GM18951 (cell line): ENCODE data around the gene SARDH.

Experiments used
- POLR2A ChIP-seq: IDR thresholded peaks from 4 replicates; pipeline ENCODE4 v1.6.1; 2011; ENCODE audit warnings: mild to moderate bottlenecking; ENCODE audit not compliant: insufficient read length, insufficient read depth; ENCODE audit errors: extremely low read depth
- in situ Hi-C: fragments of 300-500 bp; cut with MboI; formaldehyde crosslinking; loops from one replicate; pipeline ENCODE4 v1.12.0; 2022; ENCODE audit warnings: low sequenced_read_pairs, mixed read lengths, inconsistent platforms; ENCODE audit not compliant: unreplicated experiment

Gene SARDH

DNA sequence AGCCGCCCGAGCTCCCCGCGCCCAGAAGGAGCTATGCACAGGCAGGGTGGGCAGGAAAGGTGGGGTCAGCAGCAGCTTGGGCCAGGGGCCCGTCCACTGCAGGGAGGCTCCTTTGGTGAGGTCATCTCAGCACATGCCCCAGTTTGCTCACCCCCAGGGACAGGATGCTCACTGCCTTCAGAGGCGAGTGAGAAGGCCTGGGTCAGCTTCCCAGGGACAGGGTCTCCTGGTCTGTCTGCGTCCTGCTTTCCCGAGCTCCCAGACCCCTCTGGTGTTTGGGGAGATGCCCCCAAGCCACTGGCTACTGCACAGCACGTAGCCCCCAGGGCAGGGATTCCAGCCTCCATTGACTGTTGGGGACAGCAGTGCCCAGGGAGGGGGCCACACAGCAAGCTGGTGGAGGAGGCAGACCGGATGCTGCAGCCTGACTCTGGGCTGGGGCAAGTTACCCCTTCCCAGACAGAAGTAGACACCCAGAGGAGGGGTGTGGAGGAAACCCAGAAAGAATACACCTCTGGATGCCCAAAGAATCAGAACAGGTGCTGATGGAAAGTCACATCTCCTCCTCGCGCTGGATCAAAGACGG, 581 bp upstream of the SARDH start:
- in situ Hi-C loops: no loop called here
- TF ChIP-seq POLR2A: no peak

DNA sequence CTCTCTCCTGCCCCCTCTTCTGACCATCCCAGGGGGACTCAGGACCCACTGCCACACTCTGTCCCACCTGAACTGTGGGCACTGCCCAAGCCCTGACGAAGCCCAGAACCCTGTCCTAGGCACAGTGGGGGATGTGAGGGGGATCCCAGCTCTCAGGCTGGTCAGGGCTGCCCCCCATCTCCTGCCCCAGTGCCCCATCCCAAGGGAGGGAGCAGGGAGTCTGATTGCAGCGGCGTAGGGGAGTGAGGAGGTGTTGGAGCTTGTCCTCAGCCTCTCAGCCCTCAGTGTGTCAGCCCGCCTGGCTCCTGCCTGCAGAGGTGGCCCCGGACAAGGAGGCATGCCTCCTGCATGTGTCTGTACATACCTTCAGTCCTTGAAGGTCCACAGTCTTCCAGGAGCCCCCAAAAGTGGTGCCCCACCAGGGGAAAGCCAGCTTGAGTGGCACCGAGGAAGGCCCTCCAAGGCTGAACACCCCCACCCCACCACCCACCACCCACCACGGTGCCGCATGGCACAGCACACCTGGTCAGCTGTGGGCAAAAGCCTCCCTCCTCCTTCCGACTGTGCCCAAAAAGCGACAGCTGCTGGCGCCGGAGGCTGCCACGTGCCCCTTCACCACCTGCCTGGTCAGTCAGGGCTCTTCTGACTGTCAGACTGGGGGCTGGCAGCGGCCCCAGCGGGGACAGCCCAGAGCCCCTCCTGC, 930 bp downstream of the SARDH start:
- in situ Hi-C loops: no loop called here

GRCh38 chr9:133735931-133736330, 2.2 kb downstream of the SARDH start:
- in situ Hi-C loops: no loop called here
- TF ChIP-seq POLR2A: no peak

More for the DNA sequence above, 930 bp downstream of the SARDH start:
- TF ChIP-seq POLR2A: no peak

GRCh38 chr9:133735415-133735775, 2.8 kb downstream of the SARDH start:
- in situ Hi-C loops: no loop called here
- no peak for TF ChIP-seq POLR2A

DNA sequence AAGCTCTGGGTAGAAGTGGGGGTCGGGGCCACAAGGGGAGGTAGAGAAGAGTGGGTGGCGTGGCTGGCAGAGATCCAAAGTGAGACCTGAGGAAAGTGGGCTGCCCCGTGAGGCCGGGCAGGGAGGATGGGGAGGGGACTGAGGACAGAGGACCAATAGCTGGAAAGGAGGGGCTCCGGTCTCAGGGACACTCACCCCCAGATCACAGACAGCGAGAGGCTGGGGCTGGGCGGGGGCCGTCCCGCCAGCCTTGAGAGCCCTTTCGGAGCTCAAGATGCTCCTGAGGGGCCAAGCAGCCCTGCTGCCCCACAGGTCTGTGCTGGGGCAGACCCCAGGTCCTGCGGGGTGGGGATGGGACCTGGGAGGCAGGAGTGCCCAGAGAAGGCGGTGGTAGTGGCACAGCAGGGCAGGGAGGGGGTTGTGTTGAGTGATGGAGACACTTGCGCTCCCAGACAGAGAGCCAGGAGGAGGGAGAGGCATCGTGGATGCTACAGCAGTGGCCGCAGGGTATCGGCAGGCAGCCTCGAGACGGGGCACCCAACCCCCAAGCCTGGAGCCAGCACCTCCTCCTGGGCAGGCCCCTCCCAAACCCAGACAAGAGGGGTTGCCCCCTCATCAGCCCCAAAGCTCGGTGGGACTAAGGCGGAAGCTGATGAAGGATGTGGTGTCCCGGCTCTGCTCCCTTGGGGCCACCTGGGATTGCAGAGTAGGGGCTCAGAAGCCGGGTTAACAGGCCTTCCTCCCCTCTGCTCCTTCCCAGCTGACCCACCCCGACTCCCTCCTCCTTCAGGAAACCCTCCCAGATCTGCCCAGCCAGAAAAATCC, 3.4 kb downstream of the SARDH start:
- TF ChIP-seq POLR2A: no peak
- in situ Hi-C loops: no loop called here

DNA sequence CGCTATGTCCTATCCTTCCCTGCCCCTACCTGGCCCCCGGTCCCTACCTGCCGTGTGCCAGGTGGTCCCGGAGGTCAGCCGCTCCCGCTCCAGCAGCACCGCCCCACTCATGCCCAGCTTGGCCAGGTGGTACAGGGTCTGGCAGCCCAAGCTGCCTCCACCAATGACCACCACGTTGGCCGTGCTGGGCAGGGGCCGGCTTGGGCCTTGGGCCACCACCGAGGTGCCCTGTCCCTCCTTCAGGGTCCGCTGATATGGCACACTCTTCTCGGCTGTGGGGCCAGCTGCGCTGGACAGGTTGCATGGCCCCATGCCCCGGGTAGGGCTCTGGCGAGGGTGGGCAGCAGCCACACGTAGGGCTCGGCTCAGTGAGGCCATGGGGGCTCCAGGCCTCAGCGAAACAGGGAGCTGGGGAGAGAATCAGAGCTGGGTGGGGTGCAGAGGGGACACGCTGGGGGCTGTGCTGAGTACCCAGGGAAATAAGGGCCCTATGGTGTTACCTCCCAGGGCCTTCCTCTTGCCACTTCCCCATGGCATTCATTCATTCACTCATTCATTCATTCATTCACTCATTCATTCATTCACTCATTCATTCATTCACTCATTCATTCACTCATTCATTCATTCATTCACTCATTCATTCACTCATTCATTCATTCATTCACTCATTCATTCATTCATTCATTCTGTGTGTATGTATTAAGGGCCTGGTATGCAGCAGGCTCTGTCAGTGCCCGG, 4.2 kb downstream of the SARDH start:
- in situ Hi-C loops: no loop called here
- no peak for TF ChIP-seq POLR2A

- in situ Hi-C loops: no loop called here
- no peak for TF ChIP-seq POLR2A
Measured at GRCh38 chr9:133733421-133733795, 4.7 kb downstream of the SARDH start.

DNA sequence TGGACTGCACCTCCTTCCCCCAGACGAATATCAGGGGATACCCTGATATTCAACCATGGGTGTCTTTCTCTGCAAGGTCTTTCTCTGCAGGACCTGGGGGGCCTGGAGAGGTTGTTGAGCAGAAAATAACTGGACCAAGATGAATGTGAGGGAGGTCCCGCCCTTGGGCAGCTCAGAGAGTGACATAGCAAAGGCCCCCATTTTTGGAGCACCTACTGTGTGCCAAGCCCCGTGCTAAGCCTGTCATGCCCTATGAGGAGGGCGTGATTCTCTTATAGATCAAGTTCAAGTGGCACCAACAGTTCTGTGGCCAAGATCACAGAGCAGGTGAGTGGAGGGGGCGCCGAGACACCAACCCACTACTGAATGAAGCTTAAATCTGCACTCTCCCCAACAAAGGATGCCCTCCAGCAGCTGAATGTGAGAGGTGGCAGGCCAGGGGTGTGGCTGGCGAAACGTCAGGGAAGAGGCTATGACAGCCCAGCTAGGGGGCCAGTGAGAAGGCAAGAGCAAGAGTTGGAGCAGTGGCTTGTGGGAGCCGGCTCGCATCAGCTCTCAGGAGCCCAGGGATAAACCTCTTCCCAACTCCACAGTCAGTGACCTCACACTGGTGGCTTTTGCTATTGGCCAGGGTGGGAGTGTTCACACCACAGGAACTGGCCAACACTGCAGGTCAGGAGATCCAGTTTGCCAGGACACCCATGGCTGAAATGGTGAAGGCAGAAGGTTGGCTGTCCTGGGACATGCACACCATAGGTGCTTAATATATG, 5.3 kb downstream of the SARDH start:
- in situ Hi-C loops: no loop called here
- TF ChIP-seq POLR2A: no peak

DNA sequence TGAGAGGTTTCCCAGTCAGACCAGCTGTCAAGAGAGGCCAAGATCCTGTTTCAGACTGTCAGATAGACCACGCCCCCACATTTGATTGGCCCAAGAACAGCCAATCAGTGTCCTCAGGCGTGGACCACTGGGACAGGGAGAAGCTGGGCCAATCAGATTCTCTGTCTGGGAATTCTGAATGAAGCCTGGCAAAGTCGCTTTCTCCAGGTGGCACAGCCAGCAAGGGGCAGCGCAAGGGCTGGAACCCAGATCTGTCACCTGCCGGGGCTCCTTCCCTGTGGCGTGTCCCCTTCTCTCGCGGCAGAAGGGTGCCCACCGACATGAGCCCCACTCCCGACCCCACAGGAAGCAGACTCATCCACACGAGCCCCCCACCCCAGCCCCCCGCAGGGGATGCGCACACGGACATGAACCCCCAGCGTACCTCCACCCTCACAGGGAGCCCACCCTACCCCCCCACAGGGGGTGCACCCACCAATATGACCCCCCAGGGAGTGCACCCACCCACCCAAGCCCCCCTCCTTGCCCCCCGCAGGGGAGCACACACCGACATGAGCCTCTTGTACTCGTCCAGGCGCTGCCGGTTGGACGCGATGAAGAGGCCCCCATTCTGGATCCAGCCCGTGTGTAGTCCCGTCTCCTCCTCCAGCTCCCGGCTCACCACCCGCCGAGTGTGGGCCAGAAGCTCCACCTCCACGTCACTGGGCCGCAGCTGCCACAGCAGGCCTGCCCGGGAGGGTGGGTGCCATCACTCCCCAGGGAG, 6.1 kb downstream of the SARDH start:
- TF ChIP-seq POLR2A: no peak
- in situ Hi-C loops: no loop called here

GRCh38 chr9:133730994-133731715, 7.0 kb downstream of the SARDH start:
- in situ Hi-C loops: no loop called here
- TF ChIP-seq POLR2A: no peak

DNA sequence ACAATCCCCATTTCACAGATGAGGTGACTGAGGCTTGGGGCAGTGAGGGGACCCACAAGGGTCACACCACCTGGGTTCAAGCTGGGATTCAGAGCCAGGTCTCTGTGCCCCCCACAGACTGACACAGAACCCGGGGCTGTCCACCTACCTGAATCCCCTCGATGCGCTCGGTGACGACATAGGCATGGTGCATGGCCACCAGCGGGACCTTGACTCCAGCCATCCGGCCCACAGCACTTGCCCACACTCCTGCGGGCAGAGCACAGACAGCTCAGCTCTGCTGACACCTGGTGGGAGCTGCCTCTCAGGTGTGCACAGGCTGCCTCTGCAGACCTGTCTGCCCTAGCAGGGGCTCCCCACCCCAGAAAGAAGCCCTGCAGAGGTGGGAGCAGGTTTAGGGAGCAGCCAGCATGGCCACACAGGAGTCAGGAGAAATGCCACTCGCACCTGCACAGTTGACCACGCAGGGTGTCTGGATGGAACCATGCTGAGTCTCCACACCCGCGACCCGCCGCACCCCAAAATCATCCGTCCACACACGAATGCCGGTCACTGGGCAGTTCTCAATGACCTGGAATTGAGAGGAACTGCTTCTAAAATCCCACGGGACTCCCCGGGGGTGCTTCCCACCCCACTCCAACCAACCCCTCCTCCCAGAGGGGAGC, 8.4 kb downstream of the SARDH start:
- in situ Hi-C loops: no loop called here
- TF ChIP-seq POLR2A: no peak
